Stomach (tissue), 9 donors: ENCODE data around the gene ATP11A. TPM values are rescaled to one million over a fixed set of nuclear protein-coding genes. Genes with fewer than 3 reads are reported as not detected.

Source experiments
- DNase-seq, 2 donors: peaks; one replicate each; pipeline versions ENCODE4 v3.0.0 to v3.0.0-alpha.2; 2013 to 2019
- H3K27ac ChIP-seq, 5 donors: fragments of 200-600 bp in 4 of 5; sonication (generic) in 4 of 5; one replicate each; pipeline ENCODE4 v1.5.1; 2013 to 2019; ENCODE audit warnings: mild to moderate bottlenecking in 1 of 5, moderate library complexity in 1 of 5
- H3K27me3 ChIP-seq, 3 donors: fragments of 200-600 bp; sonication (generic); one replicate each; pipeline ENCODE4 v1.5.1; 2017 to 2019; ENCODE audit warnings: mixed run types in 1 of 3
- H3K36me3 ChIP-seq, 4 donors: fragments of 200-600 bp; sonication (generic); 1 replicate in 3 of 4; 2 replicates in 1 of 4; pipeline ENCODE4 v1.5.1; 2016 to 2019
- H3K4me1 ChIP-seq, 4 donors: fragments of 200-600 bp; sonication (generic); one replicate each; pipeline ENCODE4 v1.5.1; 2016 to 2019
- H3K4me3 ChIP-seq, 4 donors: fragments of 200-600 bp; sonication (generic) in 3 of 4; one replicate each; pipeline ENCODE4 v1.5.1; 2016 to 2019; ENCODE audit warnings: mild to moderate bottlenecking in 1 of 4
- H3K9me3 ChIP-seq, 4 donors: fragments of 200-600 bp; sonication (generic); one replicate each; pipeline ENCODE4 v1.5.1; 2016 to 2019
- CTCF ChIP-seq, 7 experiments: fragments of 450-650 bp in 4 of 7; fragments of 200-600 bp in 3 of 7; sonication (generic) in 3 of 7; IDR thresholded peaks; one replicate each; pipeline ENCODE4 v1.5.1; 2016 to 2019; ENCODE audit warnings: antibody characterized with exemption in 7 of 7, control low read depth in 2 of 7, mild to moderate bottlenecking in 1 of 7
- EP300 ChIP-seq: sonication (generic); formaldehyde crosslinking; IDR thresholded peaks from one replicate; pipeline ENCODE4 v1.6.1; 2017; ENCODE audit warnings: antibody characterized with exemption
- POLR2A ChIP-seq, 4 donors: fragments of 450-650 bp; IDR thresholded peaks; one replicate each; pipeline ENCODE4 v1.6.1; 2016; ENCODE audit warnings: antibody characterized with exemption in 4 of 4, control low read depth in 2 of 4, mild to moderate bottlenecking in 1 of 4, moderate library complexity in 1 of 4
- POLR2AphosphoS5 ChIP-seq, 3 donors: sonication (generic); formaldehyde crosslinking; IDR thresholded peaks; one replicate each; pipeline ENCODE4 v1.6.1; 2016; ENCODE audit warnings: antibody characterized with exemption in 3 of 3
- WGBS, 5 donors: extraction: QIAGEN DNeasy Blood & Tissue Kit in 3 of 5; methylation state at CpG; one replicate each; pipeline versions ENCODE4 v1.1.5 to v1.1.7; 2013 to 2018; 5-methylcytosine and 5-hydroxymethylcytosine counted together
- intact Hi-C: fragments of 100-400 bp; cut with DNase I; formaldehyde crosslinking; loops from one replicate; pipeline ENCODE4 v1.15.1; 2023; ENCODE audit warnings: low total_unique reads
- polyA plus RNA-seq, 3 donors: library from polyadenylated mRNA; stranded (reverse); fragments of 200-250 nt; gene quantifications; one replicate each; pipeline ENCODE4 v1.2.3, GENCODE V29; 2013
- total RNA-seq, 5 donors: library from RNA; depleted of rRNA; stranded (reverse); fragments of >200 nt; gene quantifications; one replicate each; pipeline versions ENCODE4 v1.1.0 to v1.2.3, GENCODE V29; 2014 to 2016
- donor health status: healthy with polysubstance abuse.
- donor health status: Bipolar disorder and iron deficiency.
- donor health status: healthy.

ATP11A gene
- total and polyA plus RNA-seq, 8 donors, result 1.1 to 70.9 (median 12.3) TPM

DNA sequence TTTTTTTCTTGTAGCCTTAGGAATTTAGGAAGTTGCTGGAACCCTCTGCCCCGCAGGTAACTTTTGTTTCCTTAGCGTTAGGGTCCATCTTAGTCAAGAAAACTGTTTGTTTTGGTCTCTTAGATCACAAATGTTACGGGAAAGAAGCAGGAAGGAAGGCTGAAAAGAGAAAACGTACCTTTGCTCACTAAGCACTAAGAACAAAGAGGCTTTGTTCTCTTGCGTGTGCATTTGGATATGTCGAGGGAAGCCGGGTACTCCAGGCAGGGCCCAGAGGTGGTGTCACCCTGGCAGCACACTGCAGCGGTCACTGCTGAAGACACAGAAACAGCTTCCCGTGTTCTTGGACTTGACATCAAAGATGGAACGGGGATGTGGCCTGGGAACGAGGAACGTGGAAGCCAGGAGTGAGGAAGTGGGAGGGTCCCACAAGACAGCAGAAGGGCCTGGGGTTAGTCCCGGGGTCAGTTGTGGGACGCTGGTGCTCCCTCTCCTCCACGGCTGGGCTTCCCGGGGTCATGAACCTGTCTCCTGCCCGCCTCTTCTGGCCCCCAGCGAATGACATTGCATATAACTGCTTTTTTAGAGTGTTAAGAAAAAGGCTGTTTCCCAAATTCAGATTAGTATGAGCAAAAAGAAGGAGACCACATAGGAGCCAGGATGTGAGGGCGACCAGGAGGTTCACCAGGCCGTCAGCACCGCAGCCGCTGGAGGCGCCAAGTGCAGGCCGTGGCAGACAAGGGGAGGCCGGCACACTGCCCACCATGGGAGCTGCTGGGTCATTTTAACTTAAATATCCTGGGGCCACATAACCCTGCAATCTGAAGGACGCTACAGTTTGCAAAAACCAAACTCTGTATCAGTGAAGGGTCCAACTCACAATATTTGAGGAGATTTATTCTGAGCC is 31.6 kb downstream of the ATP11A start:
- Histone ChIP-seq H3K27me3 (no peaks in the 10 kb centered on the region), H3K4me3 (no peak overlapping the region), H3K4me1 (peaks cover 25 to 61% (median 44%) of the 10 kb centered on the region in 4 donors), H3K27ac (peak overlapping the region in 4 of 5 donors; percentile 70 to 83 (median 78)), H3K9me3 (no peaks in the 10 kb centered on the region), H3K36me3 (no peaks in the 10 kb centered on the region)
- intact Hi-C loops, result no loop called here
- DNase-seq, result peak in 1 of 2 donors; percentile 65
- TF ChIP-seq CTCF (IDR thresholded peaks at IDR 0.05) (no peak), POLR2A (IDR thresholded peaks at IDR 0.05) (no peak), EP300 (no peak), POLR2AphosphoS5 (IDR thresholded peaks at IDR 0.05) (peak in 1 of 3 donors; percentile 29)
- WGBS, 5 donors, result 59 to 67% (median 66%) methylated on average over 26 of the region's 26 CpGs

DNA sequence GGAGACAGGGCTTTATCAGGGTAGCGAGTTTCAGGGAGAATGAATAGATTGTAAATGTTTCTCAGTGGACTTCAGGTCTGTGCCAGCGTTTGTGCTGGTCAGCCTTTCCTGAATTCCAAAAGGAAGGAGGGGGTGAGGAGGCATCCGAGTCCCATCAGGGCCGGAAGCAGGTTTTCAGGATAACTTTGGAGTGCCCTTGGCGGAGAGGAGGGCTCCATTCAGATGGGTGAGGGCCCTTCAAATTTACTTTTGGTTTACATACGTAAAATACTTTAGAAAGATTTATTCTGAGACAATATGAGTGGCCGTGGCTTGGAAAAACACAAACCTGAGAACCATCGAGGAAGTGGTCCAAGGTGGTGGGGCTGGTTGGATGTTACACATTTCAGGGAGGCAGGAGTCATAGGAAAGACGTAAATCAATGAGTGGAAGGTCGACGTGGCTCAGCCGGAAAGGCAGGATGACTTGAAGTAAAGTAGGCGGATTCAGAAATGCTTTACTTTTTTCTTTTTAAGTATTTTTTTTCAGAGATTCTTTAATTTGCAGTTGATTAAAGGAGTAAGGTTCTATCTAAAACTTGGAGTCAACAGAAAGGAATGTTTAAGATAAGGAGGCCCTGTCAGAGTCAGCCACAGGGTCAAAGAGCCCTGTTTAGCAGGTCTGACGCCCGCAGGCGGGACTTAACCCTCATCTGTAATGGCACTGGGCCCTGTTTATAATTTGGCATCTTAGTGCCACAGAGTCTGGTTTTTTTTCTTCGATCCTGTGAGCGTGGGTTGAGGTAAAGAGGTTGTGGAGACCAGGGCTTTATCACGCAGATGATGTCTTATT is 32.8 kb downstream of the ATP11A start:
- no peak overlapping the region for H3K4me3 ChIP-seq
- no peaks in the 10 kb centered on the region for H3K36me3 ChIP-seq
- peak overlapping the region; percentile 47 to 83 (median 77) for H3K27ac ChIP-seq
- TF ChIP-seq POLR2AphosphoS5 (IDR thresholded peaks at IDR 0.05) (peak in 2 of 3 donors; percentile 8 to 38), CTCF (IDR thresholded peaks at IDR 0.05) (no peak)
- peak; percentile 79 to 91 for DNase-seq
- H3K4me1 ChIP-seq, result peaks cover 31 to 73% (median 55%) of the 10 kb centered on the region in 4 donors
- no peaks in the 10 kb centered on the region for H3K9me3 ChIP-seq
- intact Hi-C loops, result no loop called here
- H3K27me3 ChIP-seq, result no peaks in the 10 kb centered on the region
- WGBS, 5 donors, result 29 to 38% (median 35%) methylated on average over 19 of the region's 19 CpGs

GRCh38 chr13:112723771-112724170 is 33.9 kb downstream of the ATP11A start:
- Histone ChIP-seq H3K36me3 (no peaks in the 10 kb centered on the region), H3K27me3 (no peaks in the 10 kb centered on the region), H3K4me1 (peaks cover 33 to 76% (median 55%) of the 10 kb centered on the region in 4 donors), H3K27ac (peak overlapping the region in 1 of 5 donors; percentile 83), H3K4me3 (no peak overlapping the region), H3K9me3 (no peaks in the 10 kb centered on the region)
- DNase-seq, result no peak
- TF ChIP-seq EP300 (no peak), POLR2AphosphoS5 (IDR thresholded peaks at IDR 0.05) (no peak), CTCF (IDR thresholded peaks at IDR 0.05) (no peak), POLR2A (IDR thresholded peaks at IDR 0.05) (no peak)
- intact Hi-C loops, result no loop called here
- 95 to 98% (median 97%) methylated on average over 17 of the region's 17 CpGs for WGBS, 5 donors

GRCh38 chr13:112724788-112725345 is 35.0 kb downstream of the ATP11A start:
- WGBS, 5 donors, result 88 to 96% (median 93%) methylated on average over 10 to 12 of the region's 12 CpGs
- TF ChIP-seq CTCF (IDR thresholded peaks at IDR 0.05) (no peak), POLR2AphosphoS5 (IDR thresholded peaks at IDR 0.05) (no peak), EP300 (no peak), POLR2A (IDR thresholded peaks at IDR 0.05) (no peak)
- no peak for DNase-seq
- Histone ChIP-seq H3K27ac (no peak overlapping the region), H3K27me3 (no peaks in the 10 kb centered on the region), H3K4me3 (no peak overlapping the region), H3K9me3 (no peaks in the 10 kb centered on the region), H3K4me1 (peaks cover 33 to 74% (median 55%) of the 10 kb centered on the region in 4 donors), H3K36me3 (no peaks in the 10 kb centered on the region)
- intact Hi-C loops, result no loop called here
